Kidney capillary endothelial cell (primary cell): ENCODE measurements around the gene IL7R.
"Not testable (repeated sequence)": the region's sequence is repeated elsewhere in the genome, so short reads cannot be mapped to it uniquely, and the experiment has no call there.

Experiments
- DNase-seq: peaks from one replicate; pipeline ENCODE4 v3.0.0-alpha.2; 2018; ENCODE audit warnings: low spot score

The IL7R gene

DNA sequence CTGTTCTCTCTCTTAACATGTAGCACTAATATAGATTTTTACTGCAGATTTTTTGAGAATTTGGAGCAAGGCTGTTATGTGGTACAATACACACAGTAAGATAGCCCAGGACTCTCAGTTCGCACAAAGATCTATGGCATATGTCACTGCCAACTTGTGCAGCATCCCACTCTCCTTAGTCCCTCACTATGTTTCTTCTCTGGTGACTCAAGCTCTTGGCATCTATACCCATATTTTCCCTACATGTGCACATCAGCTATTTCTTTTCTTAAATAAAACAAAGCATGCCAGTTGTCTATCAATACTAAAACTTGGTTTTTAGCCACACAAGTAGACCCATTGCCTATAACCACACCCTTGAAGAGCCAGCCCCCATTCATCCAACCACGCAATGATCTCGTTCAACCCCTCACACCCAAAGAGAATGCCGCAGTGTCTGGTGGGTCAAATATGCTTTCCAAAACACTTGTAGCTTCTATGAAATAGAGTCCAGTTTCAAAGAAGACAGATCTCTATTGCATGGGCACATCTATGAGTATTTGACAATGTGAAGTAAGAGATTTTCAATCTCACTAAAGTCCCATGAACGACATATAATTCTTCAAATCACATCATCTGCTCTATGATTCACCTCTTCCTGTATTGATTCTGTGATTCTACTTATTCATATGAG lies 18.2 kb upstream of the IL7R start:
- DNase-seq, result no peak

DNA sequence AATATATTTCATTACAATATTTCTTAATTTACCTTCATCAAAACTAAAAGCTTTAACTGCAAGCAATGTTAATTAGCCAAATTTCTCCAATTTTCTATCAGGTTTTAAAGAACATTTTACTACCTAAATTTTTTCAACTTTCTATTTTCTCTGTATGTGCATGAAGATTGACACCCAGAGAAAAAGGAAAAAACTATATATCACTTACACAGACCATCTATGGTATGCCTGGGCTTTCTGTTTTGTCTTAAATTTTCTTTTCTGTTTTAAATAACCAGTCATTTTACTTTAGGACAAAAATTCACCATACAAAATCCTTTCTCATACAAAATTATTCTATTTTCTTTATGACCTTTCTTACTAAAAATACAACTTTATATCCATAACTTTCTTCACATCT lies 13.8 kb upstream of the IL7R start:
- no peak for DNase-seq

DNA sequence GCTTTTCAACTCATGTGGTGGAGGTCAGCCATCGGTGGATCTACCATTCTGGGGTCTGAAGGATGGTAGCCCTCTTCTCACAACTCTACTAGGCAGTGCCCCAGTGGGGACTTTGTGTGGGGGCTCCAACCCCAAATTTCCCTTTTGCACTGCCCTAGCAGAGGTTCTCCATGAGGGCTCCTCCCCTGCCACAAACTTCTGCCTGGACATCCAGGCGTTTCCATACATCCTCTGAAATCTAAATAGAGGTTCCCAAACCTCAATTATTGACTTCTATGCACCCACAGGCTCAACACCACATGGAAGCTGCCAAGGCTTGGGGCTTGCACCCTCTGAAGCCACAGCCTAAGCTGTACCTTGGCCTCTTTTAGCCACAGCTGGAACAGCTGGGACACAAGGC lies 11.2 kb upstream of the IL7R start:
- DNase-seq, result not testable (repeated sequence)

DNA sequence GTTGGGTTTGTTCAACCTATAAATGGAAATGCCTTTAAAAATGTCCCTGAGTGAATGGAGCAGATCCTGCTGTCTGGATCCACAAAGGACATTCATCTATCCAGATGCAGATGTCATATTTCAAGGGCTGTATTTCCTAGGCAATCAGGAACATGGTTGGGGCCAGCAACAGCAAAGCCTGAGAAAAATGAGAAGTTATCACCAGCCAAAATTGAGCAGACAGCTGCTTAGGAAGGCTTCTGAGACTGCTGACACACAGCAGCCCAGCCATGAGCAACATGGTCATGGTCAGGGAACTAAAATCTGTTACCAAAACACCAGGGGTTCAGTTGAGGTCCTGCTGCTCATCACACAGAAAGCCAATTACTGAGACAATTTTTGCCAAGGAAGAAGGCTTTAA lies 9.2 kb upstream of the IL7R start:
- DNase-seq, result no peak

DNA sequence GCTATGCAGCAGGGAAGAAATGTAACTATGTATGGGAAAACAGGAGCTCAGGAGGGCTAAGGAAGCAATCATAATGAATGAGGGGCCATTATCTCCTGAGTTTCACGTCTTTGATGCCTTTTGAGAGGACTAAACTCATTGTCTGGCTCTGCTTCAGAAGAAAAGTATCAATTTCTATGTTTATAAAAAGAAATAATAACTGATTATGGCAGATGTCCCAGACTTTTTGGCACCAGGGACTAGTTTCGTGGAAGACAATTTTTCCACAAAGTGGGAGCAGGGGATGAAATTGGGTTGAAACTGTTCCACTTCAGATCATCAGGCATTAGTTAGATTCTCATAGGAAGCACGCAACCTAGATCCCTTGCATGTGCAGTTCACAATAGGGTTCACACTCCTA lies 8.7 kb upstream of the IL7R start:
- DNase-seq, result no peak

DNA sequence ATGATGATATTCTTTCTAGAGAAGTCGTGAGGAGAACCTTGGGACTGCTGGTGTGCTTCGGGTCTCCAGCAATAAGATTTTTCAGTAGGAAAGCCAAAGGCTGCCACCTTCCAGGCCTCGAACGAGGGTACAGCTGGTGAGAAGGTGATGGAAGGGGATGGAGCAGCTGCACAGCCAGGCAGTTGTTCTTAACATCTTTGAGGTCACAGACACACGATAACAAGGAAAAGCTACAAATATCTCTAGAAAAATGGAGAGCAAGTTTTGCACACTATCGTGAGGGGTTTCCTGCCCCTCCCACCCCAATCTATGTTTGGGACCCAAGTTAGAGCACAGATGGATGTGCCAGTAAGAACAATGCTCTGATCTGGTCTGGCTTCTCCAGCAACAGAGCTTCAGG lies 6.8 kb upstream of the IL7R start:
- DNase-seq, result no peak

DNA sequence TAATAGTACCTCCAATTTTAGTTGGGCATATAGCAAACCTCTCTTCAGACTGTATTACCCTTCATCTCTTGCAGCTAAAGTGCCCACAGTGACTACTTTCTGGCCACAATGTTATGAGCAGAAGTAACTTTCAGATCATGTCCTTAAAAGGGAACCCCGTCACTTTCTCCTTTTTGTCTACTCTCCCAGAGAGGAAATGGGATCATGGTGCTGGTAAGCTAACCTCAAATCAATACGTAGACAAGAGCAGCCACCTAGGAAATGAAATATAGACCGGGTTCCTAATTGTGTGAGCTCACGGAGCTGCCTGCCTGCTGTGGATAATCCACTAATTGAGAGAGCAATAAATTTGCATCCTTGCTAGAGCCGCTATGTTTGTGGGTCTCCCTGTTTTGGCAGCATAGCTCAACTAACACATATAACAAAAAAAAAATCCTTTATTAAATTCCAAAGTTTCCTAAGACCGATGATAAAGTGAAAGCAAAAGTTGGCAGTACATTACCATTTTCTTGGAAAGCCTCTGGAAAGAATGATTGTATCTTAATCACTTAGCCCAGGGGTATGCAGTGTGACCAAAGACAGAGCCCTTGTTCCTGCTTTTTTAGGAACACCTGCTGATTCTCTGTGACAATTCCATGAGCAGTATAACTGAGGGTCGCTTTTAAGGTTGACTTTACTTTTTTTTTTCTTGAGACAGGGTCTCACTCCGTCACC lies 5.6 kb upstream of the IL7R start:
- no peak for DNase-seq

DNA sequence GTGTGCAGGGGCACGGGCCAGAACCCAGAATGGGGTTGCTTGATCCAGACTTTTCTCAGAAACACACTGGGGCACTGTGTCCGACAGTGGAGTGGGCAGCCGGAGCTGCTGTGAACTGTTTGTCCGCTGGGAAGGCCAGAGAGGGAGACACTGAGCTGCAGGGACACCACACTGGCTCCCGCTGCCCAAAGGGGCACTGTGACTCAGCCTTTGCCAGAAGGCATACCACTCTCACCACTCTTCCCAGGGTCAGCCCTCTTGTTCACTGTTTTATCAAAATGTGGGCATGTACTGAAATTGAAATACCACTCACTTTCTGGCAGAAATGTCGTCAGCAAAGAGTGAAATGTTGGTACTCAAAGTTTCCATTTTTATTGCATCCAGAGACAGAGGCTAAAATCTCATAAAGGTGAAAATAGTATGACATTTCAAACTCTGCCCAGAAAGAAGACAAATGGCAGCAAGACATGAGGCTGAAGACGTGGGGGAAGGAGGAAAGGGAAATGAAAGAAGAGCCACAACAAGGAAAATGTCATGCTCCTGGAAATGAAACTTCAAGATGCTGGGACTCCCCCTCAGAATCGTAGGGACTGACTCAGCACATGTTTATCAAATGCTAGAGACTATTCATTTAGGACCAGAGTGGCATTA lies 4.5 kb upstream of the IL7R start:
- no peak for DNase-seq

DNA sequence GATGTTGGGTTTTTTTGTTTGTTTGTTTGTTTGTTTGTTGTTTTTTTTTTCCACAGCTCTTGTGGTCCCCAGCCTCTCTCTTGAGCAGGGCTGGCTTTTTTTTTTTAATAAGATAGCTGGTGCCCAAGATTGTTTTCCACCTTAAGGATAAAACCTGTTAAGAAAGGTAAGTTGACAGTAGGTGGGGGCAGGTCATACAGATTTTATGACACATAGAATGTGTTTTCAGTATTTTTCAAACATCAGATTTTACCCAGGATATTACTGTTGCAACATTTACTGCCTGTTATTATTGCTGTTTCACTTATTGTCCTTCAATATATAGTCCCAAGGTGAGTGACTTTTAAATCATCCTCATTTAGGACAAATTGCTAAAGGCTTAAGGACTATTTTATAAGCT lies 3.9 kb upstream of the IL7R start:
- DNase-seq, result no peak

DNA sequence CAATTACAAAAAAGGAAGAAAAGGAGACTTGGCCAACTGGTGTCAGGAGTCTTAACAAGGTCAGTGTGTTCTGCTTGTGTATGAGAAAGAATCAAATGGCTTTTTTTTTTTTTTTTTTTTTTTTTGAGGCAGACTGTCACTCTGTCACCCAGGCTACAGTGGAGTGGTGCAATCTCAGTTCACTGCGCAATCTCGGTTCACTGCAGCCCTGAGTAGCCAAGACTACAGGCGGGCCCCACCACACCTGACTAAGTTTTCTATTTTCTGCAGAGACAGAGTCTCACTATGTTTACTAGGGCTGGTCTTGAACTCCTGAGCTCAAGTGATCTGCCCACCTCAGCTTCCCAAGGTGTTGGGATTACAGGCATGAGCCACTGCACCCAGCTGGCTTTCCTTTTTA lies 3.1 kb upstream of the IL7R start:
- no peak for DNase-seq

DNA sequence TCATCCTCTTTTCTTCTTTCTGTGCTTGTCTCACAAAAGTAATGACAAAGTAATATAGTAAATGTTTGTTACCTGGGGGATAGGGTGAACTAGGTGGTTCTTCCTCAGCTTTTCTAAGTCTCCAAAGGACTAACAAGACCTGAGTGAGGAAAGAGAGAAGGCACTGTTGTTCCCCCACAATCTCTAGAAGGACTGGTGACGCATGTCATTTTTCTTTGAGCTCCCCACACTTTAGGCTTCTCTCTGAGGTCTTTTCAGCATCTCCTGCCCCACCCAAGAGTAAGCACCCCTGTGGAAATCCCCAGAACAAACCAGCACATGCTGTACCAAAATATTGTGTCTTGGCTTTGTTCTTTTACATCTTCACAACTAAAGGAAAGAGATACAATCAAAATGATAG lies 2.4 kb upstream of the IL7R start:
- no peak for DNase-seq

DNA sequence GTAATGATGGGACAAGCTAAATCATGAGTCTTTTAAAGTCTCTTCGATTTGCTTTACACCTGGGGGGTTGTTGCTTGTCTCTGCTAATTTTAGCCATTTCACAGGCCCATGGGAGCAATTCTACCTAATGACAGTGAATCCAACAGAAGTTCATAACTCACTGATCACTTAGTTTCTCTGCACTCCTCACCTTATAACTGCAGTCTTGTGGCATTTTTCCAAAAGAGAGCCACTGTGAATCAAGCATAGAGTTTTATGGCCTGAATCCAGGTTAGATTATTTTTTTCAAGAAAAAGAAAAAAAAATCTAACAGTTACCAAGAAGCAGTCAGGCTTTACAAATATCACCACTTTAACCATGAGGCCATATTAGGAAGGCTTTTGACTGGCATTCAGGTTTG lies 1.5 kb upstream of the IL7R start:
- DNase-seq, result no peak

DNA sequence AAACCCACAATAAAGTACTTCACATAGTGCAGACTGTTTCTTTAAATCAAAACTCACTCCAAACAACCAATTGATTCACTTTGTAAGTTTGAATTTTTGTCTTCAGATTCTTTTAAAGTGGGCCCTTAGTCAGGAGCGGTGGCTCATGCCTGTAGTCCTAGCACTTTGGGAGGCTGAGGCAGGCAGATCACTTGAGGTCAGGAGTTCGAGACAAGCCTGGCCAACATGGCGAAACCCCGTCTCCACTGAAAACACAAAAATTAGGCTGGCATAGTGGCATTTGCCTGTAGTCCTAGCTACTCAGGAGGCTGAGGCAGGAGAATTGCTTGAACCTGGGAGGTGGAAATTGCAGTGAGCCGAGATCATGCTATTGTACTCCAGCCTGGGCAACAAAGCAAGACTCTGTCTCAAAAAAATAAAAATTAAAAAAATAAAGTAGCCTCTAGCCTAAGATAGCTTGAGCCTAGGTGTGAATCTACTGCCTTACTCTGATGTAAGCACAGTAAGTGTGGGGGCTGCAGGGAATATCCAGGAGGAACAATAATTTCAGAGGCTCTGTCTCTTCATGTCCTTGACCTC lies 416 bp upstream of the IL7R start:
- not testable (repeated sequence) for DNase-seq

DNA sequence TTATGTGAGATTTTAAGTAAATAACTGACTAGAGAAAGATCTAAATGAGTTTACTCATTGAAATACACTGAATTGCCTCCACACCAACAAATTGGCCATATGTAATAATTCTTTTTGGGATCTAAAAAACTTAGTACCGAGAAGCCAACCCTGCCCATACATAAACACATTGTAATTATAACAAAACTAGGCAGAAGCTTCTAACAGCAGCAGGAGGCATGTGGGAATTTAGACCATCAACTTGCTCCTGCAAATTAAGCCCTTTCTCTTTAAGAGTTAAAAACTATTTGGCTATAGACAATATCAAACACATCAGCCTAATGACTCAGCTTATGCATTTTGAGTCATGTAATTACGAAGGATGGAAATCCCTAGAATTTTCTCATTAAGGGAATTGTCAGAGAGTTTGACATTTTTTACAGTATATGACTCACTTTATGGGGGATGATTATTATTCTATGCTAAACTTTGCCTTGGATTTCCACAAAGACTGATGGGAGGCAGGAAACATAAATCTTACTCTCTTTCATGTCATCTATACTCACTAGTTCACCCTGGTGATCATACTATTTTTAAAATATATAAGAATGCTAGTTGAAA lies 1.0 kb downstream of the IL7R start:
- peak; percentile 94 for DNase-seq

DNA sequence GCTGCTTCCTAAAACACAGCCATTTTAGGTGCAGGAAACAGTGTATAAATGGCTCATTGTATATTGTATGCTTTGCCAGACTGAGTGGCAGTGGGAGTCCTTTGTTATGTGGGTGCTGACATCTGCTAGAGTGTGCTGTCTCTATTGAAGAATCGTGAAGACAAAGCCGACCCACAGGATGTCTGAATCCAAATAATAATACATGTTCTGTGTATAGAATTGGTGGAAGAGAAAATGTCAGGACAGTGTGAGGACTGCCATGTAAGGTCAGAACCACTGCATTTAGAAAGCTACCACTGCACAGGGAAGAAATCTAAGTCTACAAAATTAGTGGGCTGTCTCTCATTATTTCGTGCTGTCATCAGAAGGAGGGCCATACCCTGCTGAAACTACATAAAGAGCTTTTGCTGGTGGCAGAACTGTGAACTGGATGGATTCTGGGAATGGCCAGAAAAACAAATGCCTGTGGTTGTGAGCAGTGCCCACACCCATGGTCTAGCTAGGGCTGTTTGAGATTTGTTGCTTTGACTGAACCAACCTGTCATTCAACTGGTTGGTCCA lies 2.5 kb downstream of the IL7R start:
- peak; percentile 61 for DNase-seq

DNA sequence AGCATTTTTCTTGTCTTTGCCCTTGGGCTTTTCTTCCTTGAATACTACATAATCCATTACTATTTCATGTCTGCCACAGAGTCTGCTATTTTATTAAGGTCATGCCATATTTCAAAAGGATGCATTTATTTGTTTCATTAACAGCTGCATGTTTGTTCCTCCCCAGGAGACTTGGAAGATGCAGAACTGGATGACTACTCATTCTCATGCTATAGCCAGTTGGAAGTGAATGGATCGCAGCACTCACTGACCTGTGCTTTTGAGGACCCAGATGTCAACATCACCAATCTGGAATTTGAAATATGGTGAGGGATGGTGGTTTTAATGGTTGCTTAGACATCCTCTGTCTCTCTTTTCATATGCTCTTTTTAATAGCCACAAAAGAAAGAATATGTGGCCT lies 4.0 kb downstream of the IL7R start:
- DNase-seq, result no peak

DNA sequence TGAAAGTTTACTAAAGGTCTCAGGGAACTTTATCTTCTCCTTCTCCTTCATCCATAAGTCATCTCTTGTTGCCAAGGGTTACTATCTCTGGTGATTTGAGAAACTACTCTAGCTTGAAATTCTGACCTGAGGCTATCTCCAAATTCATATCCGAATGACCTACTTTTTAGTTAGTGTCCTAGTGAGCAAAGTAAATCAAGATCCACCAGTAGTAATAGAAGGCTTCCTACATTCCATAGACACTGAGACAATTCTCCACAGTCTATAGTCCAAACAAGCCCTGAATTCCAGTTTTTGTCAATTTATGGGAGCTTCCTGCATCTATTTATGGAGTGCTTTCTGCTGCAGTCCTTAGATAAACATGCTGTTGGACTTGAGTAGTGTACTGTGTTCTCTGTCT lies 5.0 kb downstream of the IL7R start:
- no peak for DNase-seq

DNA sequence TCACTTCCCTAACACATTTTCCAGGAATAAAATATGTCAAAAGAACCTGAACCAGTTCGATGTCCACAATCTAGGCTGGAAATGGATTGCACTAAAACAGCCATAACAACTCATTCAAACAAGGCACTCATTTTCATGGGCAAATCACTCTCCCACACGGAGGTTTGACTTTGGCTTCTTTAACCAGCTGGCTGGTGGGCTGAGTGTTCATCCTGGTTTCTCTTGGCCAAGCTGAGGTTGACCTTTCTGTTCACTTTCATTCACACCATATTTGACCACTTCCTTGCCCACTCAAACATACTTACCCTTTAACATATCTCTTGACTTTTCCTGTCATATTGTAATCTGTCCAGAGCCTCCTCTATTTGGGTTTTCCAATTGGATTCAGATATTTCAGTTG lies 5.4 kb downstream of the IL7R start:
- no peak for DNase-seq

DNA sequence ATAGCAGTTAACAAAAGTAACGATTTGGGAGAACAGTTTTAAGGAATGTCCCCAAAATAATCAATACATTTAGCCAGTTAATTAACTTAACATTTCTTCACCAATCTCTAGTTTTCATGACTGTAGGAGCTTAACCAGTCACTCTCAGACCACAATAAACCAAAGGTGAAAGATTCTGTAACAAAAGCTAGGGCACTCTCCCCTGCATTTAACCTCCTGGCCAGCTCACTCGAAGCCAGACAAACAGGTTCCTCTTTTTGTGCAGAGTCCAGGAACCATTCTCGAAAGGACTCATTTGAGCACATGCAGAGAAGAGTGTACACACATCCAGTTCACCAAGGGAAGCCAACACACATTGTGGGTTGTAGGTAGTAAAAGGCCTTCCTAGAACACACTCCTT lies 6.5 kb downstream of the IL7R start:
- no peak for DNase-seq

DNA sequence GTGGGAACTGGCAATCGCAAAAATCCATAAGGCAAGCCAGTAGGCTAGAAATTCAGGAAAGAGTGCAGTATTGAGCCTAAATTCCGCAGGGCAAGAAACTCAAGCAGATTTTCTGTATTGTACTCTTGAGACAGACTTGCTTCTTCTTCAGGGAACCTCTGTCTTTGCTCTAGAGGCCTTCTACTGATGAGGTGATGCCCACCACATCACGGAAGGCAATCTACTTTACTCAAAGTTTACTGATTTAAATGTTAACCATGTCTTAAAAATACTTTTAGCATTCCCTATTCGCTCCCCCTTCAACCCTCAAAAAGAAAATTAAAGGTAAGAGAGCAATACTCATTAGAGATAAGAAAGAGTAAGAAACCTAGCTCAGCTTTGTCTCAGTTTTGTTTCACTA lies 11.3 kb downstream of the IL7R start:
- DNase-seq, result no peak

DNA sequence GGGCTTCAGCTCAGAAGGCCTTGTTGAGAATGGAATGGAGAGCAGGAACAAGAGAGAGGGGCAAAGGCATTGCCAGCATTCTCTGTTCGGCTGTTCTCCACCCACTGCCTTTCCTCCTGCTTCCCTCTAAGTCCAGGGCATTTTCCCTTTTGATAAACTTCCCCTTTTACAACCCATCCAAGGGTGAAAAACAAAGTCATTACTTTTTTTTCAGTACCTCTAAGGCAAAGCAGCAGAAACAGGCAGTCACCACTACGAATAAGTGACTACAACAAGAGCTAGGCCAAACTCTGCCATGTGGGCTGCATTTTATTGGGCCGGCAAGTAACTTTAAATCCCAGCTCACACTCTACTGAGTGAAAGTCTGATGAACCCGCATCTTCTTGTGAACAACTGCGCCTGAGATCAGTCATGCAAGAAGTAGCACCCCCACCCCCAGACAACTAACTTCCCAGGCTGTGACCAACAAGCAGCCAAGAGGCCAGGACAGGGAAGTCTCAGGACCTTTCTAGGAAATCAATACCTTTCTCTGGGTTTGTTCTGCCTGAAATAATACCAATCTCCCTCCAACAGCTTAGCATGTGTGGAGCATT lies 13.1 kb downstream of the IL7R start:
- DNase-seq, result no peak

DNA sequence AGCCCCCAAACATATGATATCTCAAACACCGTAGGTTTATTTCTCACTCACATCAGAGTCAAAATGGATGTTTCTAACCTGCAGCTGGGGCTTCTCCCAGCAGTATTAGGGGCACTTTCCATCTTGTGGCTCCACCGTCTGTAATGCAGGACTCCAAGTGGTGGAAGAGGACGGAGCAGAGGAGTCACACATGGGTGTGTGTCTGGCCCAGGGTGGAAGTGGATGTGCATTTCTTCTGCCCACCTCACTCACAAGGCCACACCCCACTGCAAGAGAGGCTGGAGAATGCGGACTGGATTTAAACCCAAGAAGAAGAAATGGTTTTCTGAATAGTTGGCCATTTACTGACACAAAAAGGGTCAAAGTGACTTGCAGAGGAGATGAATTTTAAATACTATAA lies 13.9 kb downstream of the IL7R start:
- no peak for DNase-seq
